ENCODE data around the gene TLCD4. TPM values are rescaled to one million over a fixed set of nuclear protein-coding genes. Genes with fewer than 3 reads are reported as not detected.

The TLCD4 gene, protein sequence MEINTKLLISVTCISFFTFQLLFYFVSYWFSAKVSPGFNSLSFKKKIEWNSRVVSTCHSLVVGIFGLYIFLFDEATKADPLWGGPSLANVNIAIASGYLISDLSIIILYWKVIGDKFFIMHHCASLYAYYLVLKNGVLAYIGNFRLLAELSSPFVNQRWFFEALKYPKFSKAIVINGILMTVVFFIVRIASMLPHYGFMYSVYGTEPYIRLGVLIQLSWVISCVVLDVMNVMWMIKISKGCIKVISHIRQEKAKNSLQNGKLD
- total RNA-seq: 91.6 TPM
- long read RNA-seq, full-length matches to known transcripts: 54 of 76 reads
- long read RNA-seq, partial matches to known transcripts: 2 of 76 reads
- long read RNA-seq, other reads (novel, unspliced or antisense): 20 of 76 reads

DNA sequence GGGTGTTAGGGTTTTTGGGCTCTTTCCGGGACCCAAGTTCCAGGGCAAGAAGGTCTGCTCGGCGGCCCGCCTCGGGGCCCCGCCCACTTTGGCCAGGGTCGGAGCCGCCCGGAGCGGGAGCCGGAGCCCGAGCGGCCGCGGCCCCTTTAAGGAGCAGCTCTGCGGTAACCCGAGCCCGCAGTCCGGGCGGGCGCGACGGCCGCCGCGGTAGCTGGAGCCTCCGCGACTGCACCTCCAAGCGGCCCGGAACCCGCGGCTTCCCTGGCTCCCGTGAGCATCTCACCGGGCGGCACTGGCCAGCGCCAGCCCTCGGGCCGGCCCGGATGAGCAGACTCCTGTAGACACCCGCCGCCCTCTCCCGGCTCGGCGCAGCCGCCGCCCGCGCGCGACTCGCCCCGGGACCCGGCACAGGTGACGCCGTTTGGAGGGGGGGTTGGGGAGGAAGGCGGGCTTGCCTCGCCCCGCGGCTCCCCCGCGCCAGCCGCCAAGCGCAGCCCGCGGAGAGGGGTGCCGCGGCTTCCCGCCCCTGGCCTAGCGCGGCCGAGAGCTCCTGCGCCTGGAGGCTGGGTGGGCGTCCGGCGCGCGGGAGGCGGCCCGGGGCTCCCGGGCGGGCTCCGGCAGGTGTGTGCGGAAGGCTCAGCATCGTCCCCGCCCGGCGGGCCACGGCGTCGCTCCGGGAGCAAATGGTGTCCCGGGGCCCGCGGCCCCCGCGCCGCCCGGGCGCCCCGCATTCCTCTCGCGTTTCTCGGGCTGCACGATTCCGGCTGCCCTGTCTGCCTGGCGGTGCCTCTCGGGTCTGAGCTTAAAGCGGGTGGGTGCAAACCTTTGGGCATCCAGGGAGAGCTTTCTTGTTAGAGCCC, at the start of gene TLCD4:
TSS of gene TLCD4 (plus strand) at position 149 of the 860 bp plus-strand sequence. CDS start 26,547 bp downstream, outside the sequence.
- DNase-seq (ENCODE audit: low spot score): peak; percentile 78
- intact Hi-C loops (cut with DNase I): loop anchor here (1.0 to 5.0 kb wide), 3 partner anchors 33 to 116 kb away; partner anchors contain the start of gene ALG14

DNA sequence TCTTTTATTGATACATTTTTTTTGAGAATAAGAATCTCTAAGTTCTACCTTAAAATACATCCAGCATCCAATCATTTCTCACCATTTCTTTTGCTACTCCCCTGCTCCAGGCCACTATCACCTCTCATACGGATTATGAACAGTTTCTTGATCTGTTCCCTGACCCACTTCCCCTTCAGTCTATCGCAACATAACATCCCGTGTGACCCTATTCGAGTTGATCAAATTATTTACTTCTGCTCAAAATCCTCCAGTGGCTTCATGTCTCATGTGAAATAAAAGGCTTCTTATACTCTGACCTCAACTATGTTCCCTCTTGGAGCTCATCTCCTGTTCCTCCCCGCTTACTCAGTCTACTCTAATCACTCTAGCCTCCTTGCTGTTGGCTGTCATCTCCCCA, 49.6 kb upstream of the TLCD4 start:
- no peak for DNase-seq (ENCODE audit: low spot score)
- intact Hi-C loops (cut with DNase I): no loop called here

DNA sequence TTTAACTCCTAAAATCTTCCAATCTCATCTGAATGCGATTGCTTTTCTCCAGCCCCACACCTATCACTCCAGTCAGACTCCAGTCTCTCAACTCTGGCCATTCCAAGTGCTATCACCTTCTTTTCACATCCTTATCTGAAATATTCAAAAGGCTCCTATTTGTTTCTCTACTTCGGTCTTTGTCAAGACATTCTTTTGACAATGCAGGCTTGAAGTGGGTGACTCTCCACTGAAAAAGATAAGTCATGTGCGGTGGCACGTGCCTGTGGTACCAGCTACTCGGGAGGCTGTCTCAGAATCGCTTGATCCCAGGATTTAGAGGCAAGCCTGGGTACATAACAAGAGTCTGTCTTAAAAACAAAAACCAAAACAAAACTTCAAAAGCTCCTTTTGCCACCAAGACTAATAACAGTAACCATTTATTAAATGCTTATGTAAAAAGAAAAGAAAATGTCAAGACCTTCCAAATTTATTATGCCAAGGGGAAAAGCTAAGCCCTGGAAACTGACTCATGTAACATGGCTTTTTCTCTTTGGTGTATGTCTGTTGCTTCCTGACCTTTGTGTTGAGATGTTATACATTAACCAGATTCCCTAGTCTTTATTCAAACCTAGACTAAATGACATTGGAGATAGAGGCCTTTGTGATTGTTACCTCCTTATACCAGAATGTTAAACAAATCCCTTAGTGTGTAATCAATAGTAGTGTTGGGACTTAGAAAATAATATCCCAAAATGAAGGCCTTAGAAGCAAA, 48.0 kb upstream of the TLCD4 start:
- no peak for DNase-seq (ENCODE audit: low spot score)
- intact Hi-C loops (cut with DNase I): no loop called here

DNA sequence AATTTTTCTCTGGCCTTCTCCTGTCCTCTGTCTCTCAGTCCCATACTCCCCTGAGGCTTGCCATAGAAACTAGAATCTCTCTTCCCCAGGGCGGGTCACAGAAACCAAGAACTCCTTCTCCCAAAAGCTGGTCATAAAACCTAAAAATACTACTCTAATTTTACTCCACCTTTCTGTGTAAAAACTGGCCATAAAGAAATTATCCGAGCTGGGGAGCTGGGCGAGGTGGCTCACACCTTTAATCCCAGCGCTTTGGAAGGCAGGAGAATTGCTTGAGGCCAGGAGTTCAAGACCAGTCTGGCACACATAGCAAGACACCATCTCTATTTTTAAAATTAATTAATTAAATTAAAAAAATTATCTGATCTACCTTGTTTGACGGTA, 47.5 kb upstream of the TLCD4 start:
- intact Hi-C loops (cut with DNase I): loop anchor here (5.0 kb wide), 1 partner anchor 48 kb away; the partner anchor contains the start of gene TLCD4
- no peak for DNase-seq (ENCODE audit: low spot score)

DNA sequence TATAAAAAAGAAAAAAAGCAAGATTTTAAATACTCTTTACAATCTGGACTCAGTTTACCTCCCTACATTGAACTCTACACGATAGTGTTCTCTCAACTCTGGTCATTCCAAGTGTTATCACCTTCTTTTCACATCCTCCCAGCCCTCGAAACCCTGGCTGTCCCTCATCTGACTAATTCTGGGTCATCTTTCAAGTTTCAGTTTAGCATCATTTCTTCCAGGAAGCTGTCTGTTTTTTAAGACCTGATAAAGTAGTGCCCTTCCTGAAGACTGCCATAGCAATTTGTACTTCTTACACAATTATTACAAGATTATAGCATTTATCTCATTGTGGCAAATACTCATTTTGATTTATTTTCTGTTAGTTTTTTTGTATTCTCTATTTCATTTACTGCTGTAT, 45.6 kb upstream of the TLCD4 start:
- no peak for DNase-seq (ENCODE audit: low spot score)
- intact Hi-C loops (cut with DNase I): loop anchor here (5.0 kb wide), 1 partner anchor 46 kb away; the partner anchor contains the start of gene TLCD4

DNA sequence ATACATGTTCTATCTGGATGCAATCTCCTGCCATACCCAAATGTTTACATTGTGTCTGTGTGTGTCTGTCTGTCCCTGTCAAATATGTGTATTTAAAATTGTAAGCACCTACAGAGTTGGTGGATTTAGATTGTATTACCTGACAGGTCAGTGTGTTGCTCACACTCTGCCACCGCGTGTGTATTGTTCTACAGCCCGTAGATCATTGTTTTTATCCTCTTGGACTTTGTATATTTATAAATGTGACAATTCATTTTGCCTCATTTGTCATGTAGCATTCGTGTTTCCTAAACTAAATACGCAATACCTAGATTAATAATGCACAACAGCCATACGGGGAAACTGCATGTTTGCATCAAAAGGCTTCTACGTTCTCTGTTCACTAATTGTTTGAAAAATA, 45.0 kb upstream of the TLCD4 start:
- intact Hi-C loops (cut with DNase I): loop anchor here (2.0 to 5.0 kb wide), 2 partner anchors 45 to 161 kb away; partner anchors contain the start of gene TLCD4
- DNase-seq (ENCODE audit: low spot score): no peak

DNA sequence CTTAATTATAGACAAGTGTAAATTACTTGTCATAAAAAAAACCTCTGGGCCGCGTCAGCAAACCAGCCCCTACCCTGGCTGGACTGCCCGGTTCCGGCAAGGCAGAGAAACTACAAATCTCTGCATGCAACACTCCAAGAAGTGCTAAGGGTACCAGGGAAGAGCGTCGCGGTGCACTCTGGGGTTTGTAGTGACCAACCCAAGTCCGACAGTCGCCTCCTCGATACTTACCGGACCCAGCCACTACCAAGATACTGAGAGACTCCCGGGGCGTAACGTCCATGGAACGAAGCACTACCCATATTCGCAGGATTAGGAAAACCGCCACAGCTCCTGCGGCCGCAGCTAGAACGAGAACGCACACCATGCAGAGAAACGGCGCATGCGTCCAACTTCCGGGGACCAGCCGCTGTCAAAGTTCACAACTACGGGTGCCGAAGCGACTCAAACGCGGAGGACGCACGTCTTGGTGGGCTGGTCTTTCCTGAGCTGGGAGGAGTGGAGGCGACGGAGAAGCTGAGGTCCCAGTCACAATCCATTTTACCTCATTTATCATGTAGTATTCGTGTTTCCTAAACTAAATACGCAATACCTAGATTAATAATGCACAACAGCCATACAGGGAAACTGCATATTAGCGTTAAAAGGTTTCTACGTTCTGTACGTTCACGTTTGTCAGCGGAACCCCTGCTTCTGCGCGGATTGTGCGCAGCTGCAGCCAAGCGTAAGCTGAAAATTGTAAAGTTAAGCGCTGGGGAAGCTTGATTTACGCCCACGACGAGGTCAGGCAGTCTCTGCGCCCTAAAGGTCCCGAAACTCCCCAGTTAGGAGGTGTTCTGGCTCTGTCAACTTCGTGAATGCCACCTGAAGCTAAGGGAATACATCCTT, 44.4 kb upstream of the TLCD4 start, which contains the start of gene ALG14:
TSS of gene ALG14 (minus strand) at position 420 of the 888 bp plus-strand sequence. CDS start at position 367, 53 bp downstream.
- peak; percentile 96 for DNase-seq (ENCODE audit: low spot score)
- intact Hi-C loops (cut with DNase I): loop anchor here (2.0 to 5.0 kb wide), 2 partner anchors 45 to 160 kb away; partner anchors contain the start of gene TLCD4

DNA sequence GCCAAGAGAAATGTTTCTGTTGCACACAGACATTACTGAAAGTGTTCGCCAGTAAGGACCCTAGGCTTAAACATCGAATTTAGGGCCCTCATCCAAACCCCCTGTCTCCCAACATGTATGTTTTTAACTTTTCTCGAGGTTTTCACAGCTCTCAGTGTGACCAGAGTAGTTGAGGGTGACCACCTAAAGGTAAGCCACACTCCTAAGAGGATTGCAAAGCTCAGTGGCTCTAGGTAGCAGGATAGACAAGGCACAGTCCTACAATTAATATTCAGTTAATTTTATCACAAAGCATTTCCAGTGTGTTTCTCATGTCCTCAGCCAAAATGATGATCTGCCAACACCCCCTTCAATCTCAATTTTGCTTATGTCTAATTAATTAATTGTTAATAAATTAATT, 43.7 kb upstream of the TLCD4 start:
- DNase-seq (ENCODE audit: low spot score): no peak
- intact Hi-C loops (cut with DNase I): loop anchor here (2.0 to 5.0 kb wide), 2 partner anchors 44 to 159 kb away; partner anchors contain the start of gene TLCD4

DNA sequence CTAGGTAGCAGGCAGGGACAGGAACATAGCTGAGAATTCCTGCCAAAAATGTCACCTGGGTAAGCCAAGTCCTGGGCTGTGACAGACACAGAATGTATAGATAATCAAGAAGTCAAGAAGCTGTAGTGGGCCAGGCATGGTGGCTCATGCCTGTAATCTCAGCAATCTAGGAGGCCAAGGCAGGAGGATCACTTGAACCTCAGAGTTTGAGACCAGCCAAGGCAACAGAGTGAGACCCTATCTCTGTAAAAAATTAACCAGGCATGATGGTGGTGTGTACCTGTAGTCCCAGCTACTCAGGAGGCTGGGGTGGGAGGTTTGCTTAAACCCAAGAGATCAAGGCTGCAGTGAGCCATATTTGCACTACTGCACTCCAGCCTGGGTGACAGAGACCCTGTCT, 41.1 kb upstream of the TLCD4 start:
- DNase-seq (ENCODE audit: low spot score): no peak
- intact Hi-C loops (cut with DNase I): no loop called here

DNA sequence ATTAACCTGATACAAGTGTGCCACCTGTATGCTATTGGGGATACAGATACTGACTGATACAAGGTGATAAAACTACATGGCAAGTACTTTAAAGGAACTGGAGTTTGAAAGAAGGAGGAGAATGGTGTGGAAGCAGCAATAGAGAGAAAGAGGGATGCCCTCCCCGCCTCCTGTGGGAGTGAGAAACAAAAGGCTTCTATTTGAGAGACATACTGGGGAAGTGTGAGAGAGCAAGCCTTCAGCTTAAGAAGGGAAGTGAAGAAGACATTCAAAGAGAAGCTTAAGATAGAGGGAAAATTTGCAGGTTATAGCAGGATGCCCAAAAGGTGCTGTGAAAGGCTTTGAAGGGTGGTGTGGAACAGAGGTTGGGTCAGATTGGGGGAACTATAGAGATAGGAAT, 36.7 kb upstream of the TLCD4 start:
- no peak for DNase-seq (ENCODE audit: low spot score)
- intact Hi-C loops (cut with DNase I): no loop called here

DNA sequence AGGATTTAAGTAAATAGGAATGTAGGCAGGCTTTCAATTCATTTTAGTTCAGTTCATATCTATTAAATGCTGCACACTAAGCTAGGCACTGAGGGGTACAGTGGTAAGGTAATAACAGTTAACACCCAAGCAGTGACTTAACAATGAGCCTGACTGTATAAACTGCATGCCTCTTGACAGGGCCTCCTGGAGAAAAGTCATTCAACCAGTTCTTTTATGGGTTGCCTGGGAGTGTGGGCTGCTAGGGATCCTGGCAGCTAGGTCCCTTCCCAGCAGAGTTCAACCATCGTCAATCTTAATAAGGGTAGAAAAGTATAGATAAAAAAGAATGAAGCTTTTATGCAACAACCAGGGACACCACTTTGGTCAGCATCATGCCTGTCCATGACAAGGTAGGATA, 36.3 kb upstream of the TLCD4 start:
- intact Hi-C loops (cut with DNase I): no loop called here
- DNase-seq (ENCODE audit: low spot score): no peak

DNA sequence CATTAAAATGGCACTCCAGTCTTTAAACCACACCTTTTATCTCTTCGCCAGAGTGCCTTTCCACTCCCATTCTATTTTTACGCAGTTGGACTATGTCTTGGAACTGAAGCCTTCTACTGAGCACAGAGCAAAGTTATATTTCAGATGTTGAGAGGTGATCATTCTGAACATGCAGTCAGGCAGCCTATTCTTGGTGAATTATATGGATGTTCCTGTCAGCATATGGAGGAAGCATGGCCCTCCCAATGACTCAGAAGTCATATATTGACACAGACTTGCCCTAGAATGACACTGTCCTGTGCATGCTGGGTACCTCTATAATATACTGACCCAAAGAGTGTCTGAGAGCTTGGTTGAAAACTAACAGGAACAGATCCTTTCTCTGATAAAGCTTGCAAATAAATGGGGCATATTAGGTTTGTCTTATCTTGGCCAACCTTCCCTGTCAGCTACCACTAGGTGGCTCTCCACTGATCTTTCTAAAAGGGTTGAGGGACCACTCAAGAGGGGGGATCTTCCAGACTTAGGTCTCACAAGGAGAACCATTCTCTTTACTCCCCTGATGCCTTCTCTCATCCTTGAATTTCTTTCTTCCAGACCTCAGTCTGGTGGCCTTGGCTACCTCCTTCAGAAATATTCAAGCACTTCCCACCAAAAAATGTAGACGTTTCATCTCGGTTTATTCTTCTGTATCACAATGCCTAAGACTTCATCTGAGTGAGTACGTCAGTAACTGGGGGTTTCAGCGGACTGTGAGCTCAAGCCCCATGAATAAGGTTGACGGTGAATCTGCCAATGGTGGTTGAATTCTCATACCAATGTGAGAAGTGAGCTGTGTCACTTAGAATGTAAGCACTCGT, 32.6 kb upstream of the TLCD4 start:
- intact Hi-C loops (cut with DNase I): loop anchor here (1.0 to 2.0 kb wide), 2 partner anchors 32 to 149 kb away; partner anchors contain the start of gene TLCD4
- DNase-seq (ENCODE audit: low spot score): no peak

DNA sequence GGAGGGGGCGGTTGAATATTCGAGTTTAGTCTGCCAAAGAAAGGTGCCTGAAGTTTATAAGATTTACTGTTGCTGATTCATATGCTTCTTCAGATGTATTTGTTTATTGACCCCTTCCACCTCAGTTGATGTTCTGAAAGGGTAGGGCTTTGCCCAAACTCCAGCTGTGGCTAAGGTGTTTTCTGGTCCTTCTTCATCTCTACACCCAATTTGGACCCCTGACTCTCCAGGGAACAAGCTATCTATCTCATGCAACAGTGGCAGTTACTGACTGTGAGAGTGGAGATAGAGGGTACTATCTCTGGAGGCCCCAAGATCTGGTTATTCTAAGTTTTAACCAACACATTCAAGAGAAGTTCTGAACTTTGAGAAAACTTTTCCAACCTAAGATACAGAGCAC, 31.8 kb upstream of the TLCD4 start:
- DNase-seq (ENCODE audit: low spot score): no peak
- intact Hi-C loops (cut with DNase I): loop anchor here (1.0 to 2.0 kb wide), 2 partner anchors 31 to 148 kb away; partner anchors contain the start of gene TLCD4

DNA sequence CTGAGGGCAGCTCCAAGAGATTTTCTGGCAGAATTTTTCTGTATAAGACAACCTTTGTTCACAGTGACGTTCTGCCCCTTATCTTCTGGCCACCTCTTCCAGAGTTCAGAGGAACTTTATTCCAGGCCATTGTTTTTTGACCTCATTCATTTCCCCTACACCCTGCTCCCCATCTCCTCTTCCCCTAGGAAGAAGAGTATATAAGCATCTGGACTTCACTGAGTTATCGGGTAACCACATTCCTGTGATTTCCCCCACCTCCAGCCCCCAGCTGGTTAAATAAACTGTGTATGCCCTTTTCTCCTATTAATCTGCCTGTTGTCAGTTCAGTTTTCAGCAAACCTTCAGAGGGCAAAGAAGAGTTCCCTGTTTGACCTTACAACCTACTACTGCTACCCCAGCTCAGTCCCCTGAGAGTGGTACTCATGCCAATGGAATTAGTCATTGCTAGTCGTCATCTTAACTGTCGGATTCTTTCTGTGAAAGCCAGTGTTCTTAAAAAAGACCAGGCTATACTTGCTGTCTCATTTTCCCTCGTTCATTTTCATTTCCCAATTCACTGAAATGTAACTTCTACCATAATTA, 30.1 kb upstream of the TLCD4 start:
- no peak for DNase-seq (ENCODE audit: low spot score)
- intact Hi-C loops (cut with DNase I): no loop called here

DNA sequence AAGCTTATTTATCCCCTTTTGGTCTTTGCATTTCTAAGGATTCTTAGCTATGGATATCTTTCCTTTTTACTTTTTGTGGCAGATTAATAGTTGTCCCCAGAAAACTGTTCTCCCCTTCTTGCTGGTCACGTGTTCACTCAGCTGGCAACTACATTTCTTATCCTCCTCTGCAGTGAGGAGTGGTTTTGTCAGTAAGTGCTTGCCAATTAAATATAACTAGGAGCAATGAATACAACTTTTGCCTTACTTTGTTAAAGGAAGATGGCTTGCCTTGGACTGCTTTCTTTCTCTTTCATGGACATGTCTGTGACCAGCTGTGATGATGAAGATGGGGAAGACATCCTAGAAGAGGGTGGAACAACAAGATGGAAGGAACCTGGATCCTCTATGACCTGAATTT, 28.9 kb upstream of the TLCD4 start:
- intact Hi-C loops (cut with DNase I): loop anchor here (1.0 kb wide), 1 partner anchor 146 kb away; the partner anchor contains the start of gene RWDD3
- no peak for DNase-seq (ENCODE audit: low spot score)

DNA sequence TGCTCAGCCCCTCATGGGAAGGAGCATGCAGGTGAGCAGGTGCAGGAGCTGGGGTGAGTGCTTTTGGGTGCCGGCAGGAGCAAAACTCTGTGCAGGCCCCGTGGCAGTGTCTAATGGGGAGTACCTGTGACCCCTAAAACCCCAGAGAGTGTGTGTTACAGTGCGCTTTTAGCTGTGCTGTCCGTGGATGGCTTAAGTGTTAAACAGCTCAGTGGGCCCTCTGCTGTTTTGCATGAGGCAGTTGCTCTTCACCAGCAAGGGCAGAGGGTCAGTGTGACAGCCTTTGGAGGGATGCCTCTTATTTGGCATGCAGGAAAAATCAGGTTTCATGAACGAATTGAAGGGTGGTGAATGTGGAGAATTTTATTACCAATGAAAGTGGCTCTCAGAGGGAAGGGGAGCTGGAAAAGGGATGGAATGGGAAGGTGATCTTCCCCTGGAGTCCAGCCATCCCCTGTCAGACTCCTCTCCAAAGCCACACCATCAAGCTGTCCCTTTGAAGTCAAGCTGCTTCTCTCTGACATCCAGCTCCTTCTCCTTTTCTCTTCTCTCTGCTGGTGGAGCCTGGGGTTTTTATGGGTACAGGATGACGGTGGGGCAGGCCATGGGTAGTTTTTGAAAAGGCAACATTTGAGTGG, 27.4 kb upstream of the TLCD4 start:
- intact Hi-C loops (cut with DNase I): no loop called here
- DNase-seq (ENCODE audit: low spot score): no peak

All from cardiac septum (tissue), 1 donor.